T-cell (primary cell): ENCODE measurements around the gene ABCA3. TPM values are rescaled to one million over a fixed set of nuclear protein-coding genes. Genes with fewer than 3 reads are reported as not detected.

Source experiments
- ATAC-seq, 4 experiments: fragments of 200-7000 bp in 3 of 4; fragments of 150-1000 bp in 1 of 4; cut with Tn5 transposase; replicated peaks in 1 of 4; 1 replicate in 3 of 4; 2 replicates in 1 of 4; pipeline ENCODE4 v1.10.0; 2021; ENCODE audit warnings: moderate library complexity in 3 of 4, mild to moderate bottlenecking in 2 of 4, moderate number of reproducible peaks in 1 of 4
- CTCF ChIA-PET, 2 donors: fragments of 300-600 bp; sonication (Branson Sonifier 250); formaldehyde crosslinking; loops; one replicate each; lab custom pipeline; 2022; ENCODE audit warnings: antibody characterized with exemption in 2 of 2; lab: Charles Lee
- POLR2A ChIA-PET, 2 donors: fragments of 300-600 bp; sonication (Branson Sonifier 250); formaldehyde crosslinking; loops; one replicate each; lab custom pipeline; 2022; ENCODE audit warnings: antibody characterized with exemption in 2 of 2; lab: Charles Lee
- DNase-seq, 35 experiments: peaks; one replicate each; pipeline versions ENCODE4 v3.0.0 to v3.0.0-alpha.2; 2013 to 2023
- H3K27ac ChIP-seq: one replicate; pipeline ENCODE4 v1.5.1; 2013; ENCODE audit warnings: low read length
- H3K27me3 ChIP-seq, 2 experiments: replicated peaks in 1 of 2; 1 replicate in 1 of 2; 2 replicates in 1 of 2; pipeline versions ENCODE4 v1.6.1 to v1.7.0; 2013; ENCODE audit warnings: low read length in 1 of 2, mixed read lengths in 1 of 2; ENCODE audit not compliant: control insufficient read depth in 2 of 2, insufficient read depth in 2 of 2; ENCODE audit errors: extremely low read depth in 1 of 2
- H3K36me3 ChIP-seq, 2 donors: 1 replicate in 1 of 2; 2 replicates in 1 of 2; pipeline versions ENCODE4 v1.6.1 to v1.7.0; 2013; ENCODE audit warnings: low read length in 1 of 2; ENCODE audit not compliant: control insufficient read depth in 2 of 2, insufficient read depth in 1 of 2; ENCODE audit errors: extremely low read depth in 1 of 2
- H3K4me1 ChIP-seq, 2 experiments: 1 replicate in 1 of 2; 2 replicates in 1 of 2; pipeline versions ENCODE4 v1.6.1 to v1.7.0; 2013; ENCODE audit warnings: low read length in 2 of 2, mixed read lengths in 1 of 2; ENCODE audit not compliant: insufficient read depth in 2 of 2, control insufficient read depth in 1 of 2; ENCODE audit errors: extremely low read depth in 1 of 2
- H3K4me3 ChIP-seq, 2 donors: 1 replicate in 1 of 2; 2 replicates in 1 of 2; pipeline versions ENCODE4 v1.5.1 to v1.7.0; 2013; ENCODE audit warnings: mild to moderate bottlenecking in 2 of 2, low read length in 1 of 2, moderate library complexity in 1 of 2; ENCODE audit not compliant: control insufficient read depth in 1 of 2; ENCODE audit errors: extremely low read depth in 1 of 2
- H3K9me3 ChIP-seq: 2 replicates; pipeline ENCODE4 v1.7.0; 2013
- H3K27ac Mint-ChIP-seq, 2 donors: one replicate each; pipeline ENCODE4 v1.8.0; 2020 to 2021; ENCODE audit warnings: mild to moderate bottlenecking in 2 of 2, mixed read lengths in 2 of 2
- H3K27me3 Mint-ChIP-seq, 2 donors: one replicate each; pipeline ENCODE4 v1.8.0; 2021 to 2022; ENCODE audit warnings: mixed read lengths in 2 of 2
- H3K36me3 Mint-ChIP-seq: one replicate; pipeline ENCODE4 v1.8.0; 2021; ENCODE audit warnings: mixed read lengths
- H3K4me1 Mint-ChIP-seq, 3 donors: one replicate each; pipeline ENCODE4 v1.8.0; 2020 to 2022; ENCODE audit warnings: mixed read lengths in 3 of 3, mild to moderate bottlenecking in 1 of 3
- H3K4me3 Mint-ChIP-seq, 3 donors: one replicate each; pipeline ENCODE4 v1.8.0; 2020 to 2022; ENCODE audit warnings: mild to moderate bottlenecking in 3 of 3, mixed read lengths in 3 of 3, moderate library complexity in 3 of 3
- H3K9me3 Mint-ChIP-seq, 3 donors: one replicate each; pipeline ENCODE4 v1.8.0; 2020 to 2022; ENCODE audit warnings: mixed read lengths in 3 of 3
- WGBS: methylation state at CpG from one replicate; pipeline ENCODE4 v1.1.5; 2013; ENCODE audit warnings: missing lambda C conversion rate; ENCODE audit not compliant: insufficient coverage; 5-methylcytosine and 5-hydroxymethylcytosine counted together
- total RNA-seq, 35 experiments: library from RNA in 6 of 35; stranded (reverse) in 6 of 35; fragments of 120-200 nt in 1 of 35; gene quantifications; one replicate each; pipeline versions ENCODE4 v1.2.1 to v1.2.4 and lab custom pipeline; 2013 to 2026

ABCA3 gene
- total RNA-seq, 5 donors from 2014 or later (not counting 1 experiment from before 2014, with no cell fraction given) = 6.6 to 11.1 (median 9.9) TPM

DNA sequence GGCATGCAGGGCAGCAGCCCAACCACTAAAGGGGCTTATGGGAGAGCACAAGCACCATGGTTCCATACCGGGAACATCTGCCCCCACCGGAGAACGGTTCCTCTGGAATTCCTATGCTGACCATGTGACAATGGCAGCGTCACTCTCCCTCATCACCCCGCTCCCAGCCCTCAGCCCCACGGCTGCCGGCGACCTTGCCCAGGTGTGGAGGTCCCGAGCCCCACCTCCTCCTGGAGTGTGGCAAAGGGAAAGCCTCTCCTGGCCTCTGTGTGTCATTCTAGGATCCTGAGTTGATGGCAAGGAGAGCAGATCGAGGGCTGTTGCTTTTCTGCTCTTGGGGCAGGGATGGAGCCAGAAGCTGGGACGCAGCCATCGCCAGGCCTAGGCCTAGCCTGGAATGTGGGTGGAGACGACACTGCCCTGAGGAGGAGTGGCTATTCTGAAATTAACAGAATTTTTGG is 54.8 kb downstream of the ABCA3 start:
- no peaks in the 10 kb centered on the region for H3K4me1 Mint-ChIP-seq

GRCh38 chr16:2284797-2285576 is 55.5 kb downstream of the ABCA3 start:
- CTCF ChIA-PET = no interaction called here
- H3K27me3 Mint-ChIP-seq = no peaks in the 10 kb centered on the region

More for the DNA sequence above, 54.8 kb downstream of the ABCA3 start:
- Mint-ChIP-seq H3K27me3 (no peaks in the 10 kb centered on the region), H3K4me3 (no peak overlapping the region), H3K9me3 (no peaks in the 10 kb centered on the region), H3K27ac (no peak overlapping the region), H3K36me3 (peaks cover 10% of the 10 kb centered on the region)
- no peak overlapping the region for H3K27ac ChIP-seq
- no peaks in the 10 kb centered on the region for H3K36me3 ChIP-seq
- ATAC-seq (no peak), DNase-seq (no peak)
- no peaks in the 10 kb centered on the region for H3K4me1 ChIP-seq
- CTCF ChIA-PET = interaction anchor here in 1 of 2 donors (0.6 kb wide), 1 partner anchor 31 kb away, joined by 5 read pairs; no protein-coding TSS in a partner anchor
- H3K9me3 ChIP-seq = no peaks in the 10 kb centered on the region
- H3K27me3 ChIP-seq = no peaks in the 10 kb centered on the region
- H3K4me3 ChIP-seq = no peak overlapping the region
- POLR2A ChIA-PET = no interaction called here
- WGBS = 83% methylated on average over 12 of the region's 13 CpGs

GRCh38 chr16:2284001-2284770 is 56.3 kb downstream of the ABCA3 start:
- WGBS = 85% methylated on average over 28 of the region's 37 CpGs
- H3K9me3 Mint-ChIP-seq = no peaks in the 10 kb centered on the region
- H3K36me3 Mint-ChIP-seq = peaks cover 8% of the 10 kb centered on the region
- Histone ChIP-seq H3K4me3 (no peak overlapping the region), H3K9me3 (no peaks in the 10 kb centered on the region), H3K4me1 (no peaks in the 10 kb centered on the region), H3K36me3 (no peaks in the 10 kb centered on the region), H3K27me3 (no peaks in the 10 kb centered on the region), H3K27ac (no peak overlapping the region)
- ATAC-seq (no peak), DNase-seq (no peak)
- H3K4me3 Mint-ChIP-seq = no peak overlapping the region
- H3K27ac Mint-ChIP-seq = no peak overlapping the region
- CTCF ChIA-PET = no interaction called here
- no peaks in the 10 kb centered on the region for H3K4me1 Mint-ChIP-seq
- no peaks in the 10 kb centered on the region for H3K27me3 Mint-ChIP-seq
- POLR2A ChIA-PET = no interaction called here

More at GRCh38 chr16:2284797-2285576, 55.5 kb downstream of the ABCA3 start:
- Mint-ChIP-seq H3K4me1 (no peaks in the 10 kb centered on the region), H3K9me3 (no peaks in the 10 kb centered on the region), H3K27ac (no peak overlapping the region), H3K36me3 (peaks cover 8% of the 10 kb centered on the region), H3K4me3 (no peak overlapping the region)
- no peaks in the 10 kb centered on the region for H3K36me3 ChIP-seq
- H3K4me3 ChIP-seq = no peak overlapping the region
- POLR2A ChIA-PET = no interaction called here
- no peak overlapping the region for H3K27ac ChIP-seq
- H3K27me3 ChIP-seq = no peaks in the 10 kb centered on the region
- DNase-seq = no peak
- no peaks in the 10 kb centered on the region for H3K9me3 ChIP-seq
- no peak for ATAC-seq
- 90% methylated on average over 26 of the region's 35 CpGs for WGBS
- no peaks in the 10 kb centered on the region for H3K4me1 ChIP-seq

DNA sequence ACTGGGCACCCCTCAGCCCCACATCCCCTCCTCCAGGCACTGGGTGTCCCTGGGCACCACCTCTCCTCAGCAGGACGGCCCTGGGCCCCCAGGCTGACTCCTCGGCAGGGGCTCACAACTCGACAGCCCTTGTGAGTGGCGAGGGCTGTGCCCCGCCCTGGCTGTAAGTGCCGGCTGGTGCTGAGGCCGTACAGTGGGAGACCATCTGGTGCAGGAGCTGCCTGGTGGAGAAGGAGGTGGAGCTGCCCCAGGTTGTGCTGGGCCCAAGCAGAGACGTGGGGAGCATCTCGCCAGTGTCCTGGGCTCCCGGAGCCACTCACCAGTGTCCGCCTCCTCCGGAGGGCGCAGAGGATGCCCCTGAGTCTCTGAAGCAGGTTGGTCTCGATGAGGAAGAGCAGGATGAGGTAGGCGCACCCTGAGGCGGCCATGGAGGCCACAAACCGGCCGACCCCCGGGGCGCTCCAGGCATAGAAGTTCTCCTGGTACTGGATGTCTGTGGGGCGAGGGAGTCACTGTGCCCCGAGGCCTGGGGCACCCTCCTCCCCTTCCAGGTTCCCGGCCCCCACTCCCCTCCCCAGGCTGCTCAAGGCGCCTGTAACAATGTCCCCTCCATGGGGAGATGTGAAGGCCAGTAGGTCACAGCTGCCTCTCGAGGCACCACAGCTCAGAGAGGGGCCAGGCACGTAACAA is 57.5 kb downstream of the ABCA3 start:
- Mint-ChIP-seq H3K27ac (no peak overlapping the region), H3K4me3 (no peak overlapping the region), H3K4me1 (no peaks in the 10 kb centered on the region), H3K9me3 (no peaks in the 10 kb centered on the region), H3K27me3 (no peaks in the 10 kb centered on the region), H3K36me3 (peaks cover 8% of the 10 kb centered on the region)
- ATAC-seq (no peak), DNase-seq (no peak)
- H3K27me3 ChIP-seq = no peaks in the 10 kb centered on the region
- no peak overlapping the region for H3K4me3 ChIP-seq
- H3K4me1 ChIP-seq = no peaks in the 10 kb centered on the region
- ChIA-PET POLR2A (no interaction called here), CTCF (no interaction called here)
- no peak overlapping the region for H3K27ac ChIP-seq
- H3K9me3 ChIP-seq = no peaks in the 10 kb centered on the region
- WGBS = 85% methylated on average over 10 of the region's 26 CpGs
- H3K36me3 ChIP-seq = no peaks in the 10 kb centered on the region

DNA sequence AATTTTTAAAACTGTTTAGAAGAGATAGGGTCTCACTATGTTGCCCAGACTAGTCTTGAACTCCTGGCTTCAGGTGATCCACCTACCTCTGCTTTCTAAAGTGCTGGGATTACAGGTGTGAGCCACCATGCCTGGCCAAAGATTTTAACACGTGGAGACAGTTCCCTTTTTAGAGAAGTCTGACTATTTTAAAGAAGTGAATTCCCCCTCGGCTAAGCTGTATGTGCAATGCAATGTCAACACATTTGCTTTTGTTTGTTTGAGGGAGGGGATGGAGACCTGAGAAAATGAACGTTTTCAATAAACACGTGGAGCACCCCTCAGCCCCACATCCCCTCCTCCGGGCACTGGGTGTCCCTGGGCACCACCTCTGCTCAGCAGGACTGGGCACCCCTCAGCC is 58.3 kb downstream of the ABCA3 start:
- ChIA-PET POLR2A (no interaction called here), CTCF (no interaction called here)
- no peak overlapping the region for H3K27ac ChIP-seq
- no peak overlapping the region for H3K4me3 ChIP-seq
- no peaks in the 10 kb centered on the region for H3K9me3 Mint-ChIP-seq
- no peaks in the 10 kb centered on the region for H3K27me3 ChIP-seq
- no peaks in the 10 kb centered on the region for H3K9me3 ChIP-seq
- no peaks in the 10 kb centered on the region for H3K36me3 ChIP-seq
- ATAC-seq = no peak
- H3K36me3 Mint-ChIP-seq = peaks cover 8% of the 10 kb centered on the region
- H3K4me1 ChIP-seq = no peaks in the 10 kb centered on the region
- no peaks in the 10 kb centered on the region for H3K27me3 Mint-ChIP-seq
- no peak overlapping the region for H3K4me3 Mint-ChIP-seq
- no peak for DNase-seq
- no CpG with 5 or more reads among the region's 5 CpGs for WGBS
- no peaks in the 10 kb centered on the region for H3K4me1 Mint-ChIP-seq
- no peak overlapping the region for H3K27ac Mint-ChIP-seq

- Histone ChIP-seq H3K9me3 (no peaks in the 10 kb centered on the region), H3K27me3 (no peaks in the 10 kb centered on the region), H3K27ac (no peak overlapping the region), H3K4me1 (no peaks in the 10 kb centered on the region), H3K4me3 (no peak overlapping the region), H3K36me3 (no peaks in the 10 kb centered on the region)
- no peaks in the 10 kb centered on the region for H3K4me1 Mint-ChIP-seq
- 92% methylated on average over 23 of the region's 24 CpGs for WGBS
- ChIA-PET POLR2A (interaction anchor here in 1 of 2 donors (0.6 kb wide), 1 partner anchor 24 kb away, joined by 3 read pairs; no protein-coding TSS in a partner anchor), CTCF (interaction anchor here in 1 of 2 donors (0.6 kb wide), 1 partner anchor 49 kb away, joined by 7 read pairs; no protein-coding TSS in a partner anchor)
- no peaks in the 10 kb centered on the region for H3K9me3 Mint-ChIP-seq
- ATAC-seq (no peak), DNase-seq (no peak)
- no peaks in the 10 kb centered on the region for H3K27me3 Mint-ChIP-seq
- no peak overlapping the region for H3K27ac Mint-ChIP-seq
- H3K4me3 Mint-ChIP-seq = no peak overlapping the region
- peaks cover 8% of the 10 kb centered on the region for H3K36me3 Mint-ChIP-seq
Observed at GRCh38 chr16:2280981-2281542, 59.5 kb downstream of the ABCA3 start.
